NOMO-1 treated with DMSO at 0.1 percent for 48 hours (cell line): Measurements from ENCODE around the gene TMEM273.
A peak's percentile ranks its signal among the peaks of the same experiment; 100 is the strongest.

Experiments used
- DNase-seq: peaks from one replicate; lab custom pipeline; 2025; ENCODE audit not compliant: unreplicated experiment; lab: John Stamatoyannopoulos, UW

Gene TMEM273

GRCh38 chr10:49141541-49142332, 46.5 kb downstream of the TMEM273 start:
- DNase-seq, result no peak

DNA sequence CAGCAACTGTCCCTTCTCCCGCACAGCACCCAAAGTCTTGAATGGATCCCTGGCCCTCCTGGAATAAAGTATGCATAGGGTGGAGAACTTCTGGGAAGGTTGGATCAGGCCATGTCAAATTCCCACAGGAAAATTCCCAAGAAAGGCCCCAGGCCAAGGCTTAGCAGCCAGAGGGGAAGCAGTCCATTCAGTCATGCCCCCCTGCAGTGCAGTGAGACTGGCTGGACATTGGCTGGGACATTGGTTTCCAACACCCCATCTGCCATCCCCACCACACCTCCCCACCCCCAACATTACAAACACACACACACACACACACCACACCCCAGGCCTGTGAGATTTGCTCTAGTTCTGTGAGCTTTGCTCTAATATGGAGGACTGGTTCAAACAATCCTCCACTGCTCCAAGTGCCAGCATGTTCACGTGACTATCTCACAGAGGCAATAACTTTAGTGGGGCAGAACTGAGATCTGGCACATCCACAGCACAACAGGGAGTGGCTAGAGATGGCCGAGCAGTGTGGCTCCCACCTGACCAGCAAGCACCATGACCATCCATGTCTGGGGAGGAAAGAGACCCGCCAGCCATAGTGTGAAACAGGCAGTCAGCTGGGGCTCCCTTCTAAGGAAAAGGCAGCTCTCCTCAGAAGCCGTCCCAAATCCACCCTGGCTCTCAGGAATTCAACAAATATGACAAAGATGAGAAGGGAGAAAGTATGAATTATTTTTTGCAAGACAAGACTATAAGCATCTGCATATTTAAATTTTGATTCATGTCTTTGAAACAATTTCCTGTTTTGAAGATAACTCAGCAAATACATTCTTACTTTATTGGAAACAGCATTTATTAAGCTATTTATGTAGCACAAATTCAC, 47.6 kb downstream of the TMEM273 start:
- DNase-seq, result no peak

- no peak for DNase-seq
Measured at GRCh38 chr10:49139846-49140195, 48.4 kb downstream of the TMEM273 start.

DNA sequence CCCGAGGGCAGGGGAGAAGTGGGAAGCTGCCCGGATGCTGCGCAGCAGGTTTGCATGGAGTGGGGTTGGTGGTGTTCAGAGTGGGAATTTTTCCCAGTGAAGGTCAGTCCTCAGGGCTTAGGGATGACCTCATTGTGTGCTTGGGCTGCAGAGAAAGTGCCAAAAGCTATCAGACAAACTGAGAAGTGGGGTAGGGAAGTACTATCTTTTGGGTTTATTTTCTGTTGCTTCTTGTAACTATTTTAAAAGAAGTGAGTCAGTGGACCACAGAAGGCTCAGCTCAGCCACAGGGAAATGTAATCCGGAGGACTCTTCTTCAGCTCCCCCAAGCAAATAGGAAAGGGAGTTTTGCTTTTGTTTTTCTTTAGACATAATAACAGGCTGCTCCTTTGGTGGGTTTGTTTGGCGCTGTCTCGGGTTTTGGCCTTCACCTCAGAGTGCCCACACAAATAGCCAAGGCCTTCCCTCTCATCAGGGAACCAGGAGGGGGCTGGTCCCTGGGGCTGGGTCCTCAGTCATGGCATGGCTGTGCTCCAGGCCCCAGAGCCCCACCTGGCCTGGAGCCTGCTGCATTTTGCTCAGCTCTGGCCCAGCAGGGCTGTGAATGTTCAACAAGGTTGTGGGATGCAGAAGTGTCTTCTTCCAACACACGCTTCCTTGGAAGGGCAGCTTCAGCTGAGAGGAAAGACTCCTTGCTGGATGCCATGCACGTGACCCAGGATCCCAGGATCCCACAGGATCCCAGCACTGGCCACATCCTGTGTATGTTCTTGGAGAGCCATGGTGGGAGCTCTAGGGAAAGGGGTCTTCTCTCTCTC, 49.0 kb downstream of the TMEM273 start:
- DNase-seq, result peak; percentile 66

GRCh38 chr10:49138361-49138891, 49.8 kb downstream of the TMEM273 start:
- DNase-seq, result no peak

DNA sequence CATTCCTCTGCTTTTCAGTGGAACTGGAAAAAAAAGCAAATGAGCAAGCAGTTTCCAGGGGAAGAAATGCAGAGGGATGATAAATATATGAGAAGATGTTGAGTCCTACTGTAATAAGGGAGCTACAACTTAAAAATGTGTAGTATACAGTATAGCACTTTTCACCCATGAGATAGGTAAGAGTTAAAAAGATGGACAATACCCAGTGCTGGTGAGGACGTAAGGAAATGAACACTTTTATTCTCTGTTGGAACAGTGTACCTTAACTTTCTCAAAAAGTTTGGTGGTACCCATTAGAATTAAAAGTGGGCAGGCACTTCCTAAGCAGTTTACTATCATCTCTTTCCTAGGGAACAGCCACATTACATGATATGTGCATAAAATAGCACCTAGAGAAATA, 51.7 kb downstream of the TMEM273 start:
- DNase-seq, result no peak

GRCh38 chr10:49135575-49136313, 52.4 kb downstream of the TMEM273 start:
- peak; percentile 17 for DNase-seq

- no peak for DNase-seq
Measured at GRCh38 chr10:49134327-49134726, 53.9 kb downstream of the TMEM273 start.

GRCh38 chr10:49133706-49134248, 54.4 kb downstream of the TMEM273 start, which contains the start of gene FAM170B:
Gene FAM170B, minus strand, starts transcription at chr10:49134021. Its CDS starts 103 bp downstream, at chr10:49133918.
- no peak for DNase-seq

DNA sequence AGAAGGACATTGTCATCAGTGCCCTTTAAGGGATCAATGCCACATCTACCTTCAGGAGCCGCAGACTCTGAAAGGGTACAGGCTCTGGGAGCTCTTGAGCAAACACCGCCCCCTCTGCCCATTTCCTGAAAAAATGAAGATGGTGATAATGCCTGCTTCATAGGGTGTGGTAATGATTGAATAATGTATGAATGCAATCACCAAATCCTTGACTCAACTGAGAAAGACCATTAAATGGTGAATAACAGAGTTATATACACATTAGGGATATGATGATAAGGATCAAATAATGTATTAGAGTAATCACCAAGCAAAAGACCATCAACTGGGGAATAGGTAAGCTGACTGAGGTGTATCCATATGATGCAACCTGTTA, 55.8 kb downstream of the TMEM273 start:
- DNase-seq, result no peak

DNA sequence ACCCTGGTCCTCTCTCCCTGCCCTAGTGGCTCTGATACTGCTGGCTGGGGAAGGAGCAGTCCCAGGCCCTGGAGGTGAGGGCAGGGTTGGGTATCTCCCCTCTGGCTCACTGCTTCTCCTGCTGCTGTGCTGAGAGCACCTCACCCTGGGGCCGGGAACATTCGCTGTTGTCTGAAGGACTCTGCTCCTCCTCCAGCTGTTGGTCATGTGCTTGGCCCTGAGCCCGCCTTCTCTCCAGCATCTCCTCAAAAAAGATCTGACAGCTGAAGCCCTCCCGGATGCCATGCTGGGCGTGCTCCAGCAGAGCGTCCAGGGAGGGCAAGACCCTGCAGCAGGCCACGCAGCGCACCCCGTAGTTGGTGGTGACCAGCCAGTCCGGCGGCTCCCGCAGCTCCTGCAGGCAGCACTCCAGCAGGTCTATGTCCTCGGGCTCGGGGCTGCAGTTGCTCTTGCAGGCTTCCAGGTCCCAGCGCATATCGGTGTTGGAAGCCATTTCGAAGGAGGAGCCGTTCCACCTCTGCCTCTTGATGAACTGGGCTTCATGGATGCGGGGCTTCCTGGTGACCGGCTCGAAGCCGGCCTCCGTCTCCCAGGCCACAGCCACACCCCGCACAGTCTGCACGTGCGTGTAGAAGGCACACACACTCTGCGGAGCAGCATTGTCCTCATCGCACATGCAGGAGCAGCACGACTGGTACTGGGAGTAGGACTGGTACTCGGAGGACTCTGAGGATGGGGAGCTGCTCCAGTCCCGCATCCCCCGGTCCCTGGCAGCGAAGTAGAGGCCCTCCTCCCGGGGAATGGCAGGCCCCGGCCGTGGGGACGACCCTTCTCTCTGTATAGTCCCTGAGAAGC, 56.5 kb downstream of the TMEM273 start:
- no peak for DNase-seq

DNA sequence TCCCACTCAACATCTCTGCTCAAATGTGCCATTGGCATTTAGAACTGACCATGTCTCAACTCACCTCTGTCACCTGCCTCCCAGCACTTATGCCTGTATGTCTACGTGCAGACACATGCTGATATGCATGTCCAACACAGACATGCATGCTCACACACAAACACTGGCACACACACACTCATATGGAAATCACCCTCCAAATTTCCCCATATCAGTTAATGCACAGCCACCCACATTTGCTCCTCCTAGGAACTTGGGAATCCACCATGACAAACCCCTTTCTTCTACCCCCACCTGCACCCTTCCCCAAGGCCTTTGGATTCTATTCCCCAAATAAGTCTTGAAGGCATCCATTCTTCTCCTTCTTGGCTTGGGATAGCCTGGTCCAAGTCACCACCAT, 58.8 kb downstream of the TMEM273 start:
- no peak for DNase-seq

DNA sequence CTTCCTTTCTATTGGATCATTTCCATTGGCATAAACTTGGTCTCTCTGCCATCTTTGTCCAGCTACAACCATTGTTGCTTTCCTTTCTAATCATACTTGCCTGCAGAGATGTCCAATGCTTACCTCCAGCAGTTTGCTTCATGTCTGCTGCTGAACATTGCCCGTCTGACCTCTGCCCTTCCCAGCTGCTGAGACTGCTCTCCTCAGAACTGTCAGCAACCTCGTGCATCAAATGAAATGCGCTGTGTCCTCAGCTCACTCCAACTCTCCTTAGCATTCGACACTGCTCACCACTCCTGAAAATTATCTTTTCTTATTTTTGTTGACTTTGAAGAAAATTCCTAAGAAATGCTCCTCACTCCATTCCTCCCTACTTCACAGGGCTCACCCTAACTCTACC, 59.3 kb downstream of the TMEM273 start:
- DNase-seq, result no peak

- DNase-seq, result no peak
Measured at GRCh38 chr10:49123981-49124950, 63.9 kb downstream of the TMEM273 start.

GRCh38 chr10:49120911-49121310, 67.3 kb downstream of the TMEM273 start:
- DNase-seq, result no peak

GRCh38 chr10:49119746-49120145, 68.4 kb downstream of the TMEM273 start:
- no peak for DNase-seq

- no peak for DNase-seq
Measured at GRCh38 chr10:49118430-49119074, 69.6 kb downstream of the TMEM273 start.
